Measurements from ENCODE around the gene CEP295NL. TPM values are rescaled to one million over a fixed set of nuclear protein-coding genes. Genes with fewer than 3 reads are reported as not detected.
"Not testable (repeated sequence)": the region's sequence is repeated elsewhere in the genome, so short reads cannot be mapped to it uniquely, and the experiment has no call there.

Gene CEP295NL
- polyA plus RNA-seq, 3 donors from 2014 or later = not detected

GRCh38 chr17:78867046-78867445 is 36.0 kb downstream of the CEP295NL start:
- H3K9me3 Mint-ChIP-seq, H3K4me3 Mint-ChIP-seq, H3K4me1 Mint-ChIP-seq, H3K27ac Mint-ChIP-seq, DNase-seq, H3K36me3 Mint-ChIP-seq: not testable (repeated sequence)
- peaks cover 0 to 11% (median 0%) of the 10 kb centered on the region in 3 donors for H3K27me3 Mint-ChIP-seq (ENCODE audit: low read depth in 3 of 3)

DNA sequence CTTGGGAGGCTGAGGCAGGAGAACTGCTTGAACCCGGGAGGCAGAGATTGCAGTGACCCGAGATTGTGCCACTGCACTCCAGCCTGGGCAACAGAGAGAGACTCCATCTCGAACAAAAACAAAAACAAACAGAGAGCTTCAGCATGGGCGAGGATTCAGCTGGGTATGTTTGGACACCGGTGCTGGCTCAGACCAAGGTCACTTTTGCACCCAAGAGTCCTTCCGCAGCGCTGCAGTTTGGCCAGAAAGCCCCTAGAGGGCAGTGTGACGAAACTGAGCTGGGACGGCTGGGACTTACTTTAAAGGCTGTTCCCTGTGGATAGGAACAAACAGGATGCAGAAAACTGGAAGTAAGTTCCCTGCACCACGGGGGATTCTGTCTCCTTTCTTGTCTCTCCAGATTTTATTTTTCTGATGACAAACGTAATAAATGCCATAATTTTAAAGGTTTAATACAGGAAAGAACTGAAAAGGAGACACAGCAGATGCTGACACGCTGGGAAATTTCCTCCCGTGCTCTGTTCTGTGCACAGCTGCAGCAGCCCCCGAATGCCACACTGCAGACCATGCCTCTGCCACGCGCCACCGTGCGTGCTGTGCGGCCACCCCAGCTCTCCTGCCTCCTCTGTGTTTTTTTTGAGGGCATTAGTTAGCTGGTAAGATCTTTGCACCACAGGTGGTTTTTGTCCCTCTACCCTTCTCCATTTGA is 37.2 kb downstream of the CEP295NL start:
- H3K4me1 Mint-ChIP-seq = no peaks in the 10 kb centered on the region
- no peak overlapping the region for H3K27ac Mint-ChIP-seq
- no peaks in the 10 kb centered on the region for H3K36me3 Mint-ChIP-seq

GRCh38 chr17:78864117-78864516 is 38.9 kb downstream of the CEP295NL start:
- Mint-ChIP-seq H3K9me3 (no peaks in the 10 kb centered on the region), H3K4me1 (no peaks in the 10 kb centered on the region), H3K27me3 (ENCODE audit: low read depth in 3 of 3) (peaks cover 0 to 9% (median 0%) of the 10 kb centered on the region in 3 donors), H3K27ac (no peak overlapping the region), H3K4me3 (no peak overlapping the region), H3K36me3 (no peaks in the 10 kb centered on the region)
- DNase-seq = no peak

More for the DNA sequence above, 37.2 kb downstream of the CEP295NL start:
- Mint-ChIP-seq H3K27me3 (ENCODE audit: low read depth in 3 of 3) (peaks cover 0 to 11% (median 0%) of the 10 kb centered on the region in 3 donors), H3K9me3 (no peaks in the 10 kb centered on the region), H3K4me3 (no peak overlapping the region)
- DNase-seq = peak; percentile 45 to 47 (median 47)

- Mint-ChIP-seq H3K27ac (no peak overlapping the region), H3K4me3 (no peak overlapping the region), H3K9me3 (no peaks in the 10 kb centered on the region), H3K4me1 (no peaks in the 10 kb centered on the region), H3K36me3 (no peaks in the 10 kb centered on the region), H3K27me3 (ENCODE audit: low read depth in 3 of 3) (peaks cover 0 to 9% (median 0%) of the 10 kb centered on the region in 3 donors)
- no peak for DNase-seq
Measured at GRCh38 chr17:78862073-78863023, 40.7 kb downstream of the CEP295NL start.

GRCh38 chr17:78861229-78861628 is 41.8 kb downstream of the CEP295NL start:
- Mint-ChIP-seq H3K4me1 (no peaks in the 10 kb centered on the region), H3K36me3 (no peaks in the 10 kb centered on the region), H3K27me3 (ENCODE audit: low read depth in 3 of 3) (peaks cover 0 to 9% (median 0%) of the 10 kb centered on the region in 3 donors), H3K4me3 (no peak overlapping the region), H3K27ac (no peak overlapping the region), H3K9me3 (no peaks in the 10 kb centered on the region)
- no peak for DNase-seq

GRCh38 chr17:78859051-78859450 is 44.0 kb downstream of the CEP295NL start:
- Mint-ChIP-seq H3K36me3 (no peaks in the 10 kb centered on the region), H3K4me1 (no peaks in the 10 kb centered on the region), H3K27ac (no peak overlapping the region), H3K9me3 (no peaks in the 10 kb centered on the region), H3K27me3 (ENCODE audit: low read depth in 3 of 3) (peaks cover 0 to 3% (median 0%) of the 10 kb centered on the region in 3 donors), H3K4me3 (no peak overlapping the region)
- no peak for DNase-seq

- no peaks in the 10 kb centered on the region for H3K4me1 Mint-ChIP-seq
- no peaks in the 10 kb centered on the region for H3K9me3 Mint-ChIP-seq
- H3K27ac Mint-ChIP-seq = no peak overlapping the region
- no peak for DNase-seq
- peaks cover 0 to 4% (median 0%) of the 10 kb centered on the region in 3 donors for H3K27me3 Mint-ChIP-seq (ENCODE audit: low read depth in 3 of 3)
- H3K4me3 Mint-ChIP-seq = no peak overlapping the region
- H3K36me3 Mint-ChIP-seq = no peaks in the 10 kb centered on the region
Measured at GRCh38 chr17:78857266-78857665, 45.7 kb downstream of the CEP295NL start.

DNA sequence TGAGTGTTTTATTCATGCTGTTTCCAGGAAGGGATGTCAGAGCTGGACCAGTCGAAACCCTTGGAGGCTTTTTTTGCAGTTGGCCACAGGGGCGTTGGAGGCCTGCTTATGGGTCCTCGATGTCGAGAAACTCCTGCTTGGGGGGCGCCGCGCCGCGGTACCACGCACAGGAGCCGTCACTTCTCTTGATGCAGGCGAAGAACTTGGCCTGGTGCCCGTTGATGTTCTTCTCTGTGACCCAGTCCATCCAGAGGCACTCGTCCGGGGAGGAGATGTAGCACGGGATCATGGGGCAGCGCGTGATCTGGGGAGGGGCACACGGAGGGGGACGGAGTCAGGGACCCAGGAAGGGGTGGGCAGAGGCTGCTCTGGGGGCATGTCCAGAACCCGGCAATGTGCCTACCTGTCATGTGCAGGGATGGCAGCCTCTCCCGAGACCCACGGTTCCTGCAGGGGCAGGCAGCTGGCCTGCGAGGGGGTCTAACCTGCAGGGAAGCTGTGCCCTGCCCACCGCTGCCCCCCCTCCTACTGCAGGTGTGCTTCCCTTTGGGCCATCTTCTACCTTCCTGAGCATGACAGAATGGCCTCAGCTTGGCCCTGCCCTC is 47.3 kb downstream of the CEP295NL start:
- peaks cover 0 to 4% (median 0%) of the 10 kb centered on the region in 3 donors for H3K27me3 Mint-ChIP-seq (ENCODE audit: low read depth in 3 of 3)

GRCh38 chr17:78854508-78854907 is 48.5 kb downstream of the CEP295NL start:
- H3K4me3 Mint-ChIP-seq = no peak overlapping the region
- no peak for DNase-seq
- H3K27me3 Mint-ChIP-seq (ENCODE audit: low read depth in 3 of 3) = peaks cover 0 to 4% (median 0%) of the 10 kb centered on the region in 3 donors
- no peaks in the 10 kb centered on the region for H3K9me3 Mint-ChIP-seq
- no peak overlapping the region for H3K27ac Mint-ChIP-seq
- no peaks in the 10 kb centered on the region for H3K4me1 Mint-ChIP-seq
- H3K36me3 Mint-ChIP-seq = no peaks in the 10 kb centered on the region

More for the DNA sequence above, 47.3 kb downstream of the CEP295NL start:
- Mint-ChIP-seq H3K4me1 (no peaks in the 10 kb centered on the region), H3K4me3 (no peak overlapping the region), H3K27ac (no peak overlapping the region), H3K36me3 (no peaks in the 10 kb centered on the region), H3K9me3 (no peaks in the 10 kb centered on the region)
- no peak for DNase-seq

- Mint-ChIP-seq H3K36me3 (no peaks in the 10 kb centered on the region), H3K9me3 (no peaks in the 10 kb centered on the region), H3K4me1 (no peaks in the 10 kb centered on the region), H3K27ac (no peak overlapping the region), H3K4me3 (no peak overlapping the region), H3K27me3 (ENCODE audit: low read depth in 3 of 3) (peaks cover 0 to 4% (median 0%) of the 10 kb centered on the region in 3 donors)
- DNase-seq = no peak
Measured at GRCh38 chr17:78853926-78854394, 49.0 kb downstream of the CEP295NL start.

GRCh38 chr17:78852709-78853121 is 50.3 kb downstream of the CEP295NL start:
- Mint-ChIP-seq H3K27ac (no peak overlapping the region), H3K4me1 (no peaks in the 10 kb centered on the region), H3K27me3 (ENCODE audit: low read depth in 3 of 3) (peaks cover 0 to 4% (median 2%) of the 10 kb centered on the region in 3 donors), H3K9me3 (no peaks in the 10 kb centered on the region), H3K36me3 (no peaks in the 10 kb centered on the region), H3K4me3 (no peak overlapping the region)
- DNase-seq = no peak

GRCh38 chr17:78849026-78849425 is 54.0 kb downstream of the CEP295NL start:
- Mint-ChIP-seq H3K27ac (no peak overlapping the region), H3K36me3 (no peaks in the 10 kb centered on the region), H3K9me3 (no peaks in the 10 kb centered on the region), H3K4me1 (no peaks in the 10 kb centered on the region), H3K27me3 (ENCODE audit: low read depth in 3 of 3) (peaks cover 2 to 6% (median 2%) of the 10 kb centered on the region in 3 donors), H3K4me3 (no peak overlapping the region)
- DNase-seq = no peak

DNA sequence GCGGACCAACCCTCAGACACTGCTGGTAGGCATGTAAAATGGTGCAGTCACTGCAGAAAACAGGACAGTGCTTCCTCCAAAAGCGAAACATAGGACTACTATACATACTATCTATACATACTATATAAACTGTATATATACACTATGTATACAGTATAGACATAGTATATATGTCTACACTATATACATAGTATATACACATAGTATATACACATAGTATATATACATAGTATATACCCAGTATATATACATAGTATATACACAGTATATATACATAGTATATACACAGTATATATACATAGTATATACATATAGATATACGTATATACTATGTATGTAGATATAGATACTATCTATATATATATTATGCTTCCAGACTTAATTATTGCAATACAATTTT is 55.9 kb downstream of the CEP295NL start:
- Mint-ChIP-seq H3K27ac (no peak overlapping the region), H3K4me1 (peaks cover 0 to 2% of the 10 kb centered on the region in 2 donors), H3K36me3 (no peaks in the 10 kb centered on the region), H3K9me3 (no peaks in the 10 kb centered on the region), H3K27me3 (ENCODE audit: low read depth in 3 of 3) (peaks cover 2% of the 10 kb centered on the region in 3 donors), H3K4me3 (no peak overlapping the region)
- DNase-seq = no peak
